HEK293 (cell line): Measurements from ENCODE around the gene CAMK2N1.

Experiments used
- CTCF ChIA-PET: fragments of 350-600 bp; formaldehyde crosslinking; extraction: SDS; loops from one replicate; lab custom pipeline; 2021; ENCODE audit warnings: antibody characterized with exemption; lab: Yijun Ruan, JAX
- POLR2A ChIA-PET: fragments of 300-600 bp; formaldehyde crosslinking; extraction: SDS; loops from one replicate; lab custom pipeline; 2020; ENCODE audit warnings: antibody characterized with exemption, inconsistent platforms; lab: Yijun Ruan, JAX
- H3K27ac ChIP-seq: fragments of 200-500 bp; sonication (Bioruptor generic); 2 replicates; pipeline ENCODE4 v1.5.1; 2014; ENCODE audit warnings: low read depth, low read length, control low read depth, inconsistent platforms; ENCODE audit errors: extremely low read depth
- H3K36me3 ChIP-seq, 2 experiments: fragments of 200-500 bp in 1 of 2; sonication (Bioruptor generic) in 1 of 2; 1 replicate in 1 of 2; 2 replicates in 1 of 2; pipeline ENCODE4 v1.5.1; 2014 to 2017; ENCODE audit warnings: inconsistent platforms in 2 of 2, low read length in 2 of 2; ENCODE audit not compliant: control insufficient read depth in 2 of 2, insufficient read depth in 1 of 2
- H3K4me1 ChIP-seq: fragments of 200-500 bp; sonication (Bioruptor generic); 2 replicates; pipeline ENCODE4 v1.5.1; 2014; ENCODE audit warnings: mild to moderate bottlenecking, low read length, inconsistent platforms; ENCODE audit not compliant: control insufficient read depth, insufficient read depth
- H3K4me3 ChIP-seq: 2 replicates; pipeline ENCODE4 v1.5.1; 2011; ENCODE audit warnings: low read depth, mild to moderate bottlenecking, control low read depth, low read length, moderate library complexity
- H3K9me3 ChIP-seq: fragments of 200-500 bp; sonication (Bioruptor generic); 2 replicates; pipeline ENCODE4 v1.5.1; 2014; ENCODE audit warnings: low read depth, low read length, inconsistent platforms; ENCODE audit not compliant: control insufficient read depth, insufficient read depth
- GLIS1 ChIP-seq: fragments of 450-650 bp; formaldehyde crosslinking; IDR thresholded peaks from 2 replicates; pipeline ENCODE4 v1.5.1; 2016; ENCODE audit warnings: missing biosample characterization, missing genetic modification characterization
- MZF1 ChIP-seq: fragments of 450-650 bp; formaldehyde crosslinking; IDR thresholded peaks from 2 replicates; pipeline ENCODE4 v1.5.1; 2017; ENCODE audit warnings: missing biosample characterization, missing genetic modification characterization, borderline replicate concordance
- PRDM1 ChIP-seq: fragments of 450-650 bp; formaldehyde crosslinking; IDR thresholded peaks from 2 replicates; pipeline ENCODE4; 2016; ENCODE audit warnings: missing biosample characterization, missing genetic modification characterization
- SETDB1 ChIP-seq: IDR thresholded peaks from one replicate; pipeline ENCODE4 v1.6.1; 2017; ENCODE audit warnings: mild to moderate bottlenecking, low read length, moderate library complexity, mixed read lengths; ENCODE audit not compliant: insufficient read length
- YY2 ChIP-seq: fragments of 450-650 bp; formaldehyde crosslinking; IDR thresholded peaks from 2 replicates; pipeline ENCODE4 v1.5.1; 2016; ENCODE audit warnings: missing biosample characterization, missing genetic modification characterization
- ZFP41 ChIP-seq: fragments of 450-650 bp; formaldehyde crosslinking; IDR thresholded peaks from 2 replicates; pipeline ENCODE4 v1.5.1; 2016; ENCODE audit warnings: missing biosample characterization, missing genetic modification characterization, borderline replicate concordance
- ZIC2 ChIP-seq: fragments of 450-650 bp; formaldehyde crosslinking; IDR thresholded peaks from 2 replicates; pipeline ENCODE4 v1.5.1; 2016; ENCODE audit warnings: missing biosample characterization, missing genetic modification characterization
- ZNF121 ChIP-seq: fragments of 450-650 bp; formaldehyde crosslinking; IDR thresholded peaks from 2 replicates; pipeline ENCODE4 v1.5.1; 2016; ENCODE audit warnings: missing biosample characterization, missing genetic modification characterization
- ZNF133 ChIP-seq: fragments of 450-650 bp; formaldehyde crosslinking; IDR thresholded peaks from 2 replicates; pipeline ENCODE4 v1.5.1; 2016; ENCODE audit warnings: missing biosample characterization, missing genetic modification characterization
- ZNF214 ChIP-seq: fragments of 450-650 bp; formaldehyde crosslinking; IDR thresholded peaks from 2 replicates; pipeline ENCODE4 v1.5.1; 2017; ENCODE audit warnings: missing biosample characterization, mild to moderate bottlenecking, missing genetic modification characterization, borderline replicate concordance
- ZNF302 ChIP-seq: fragments of 450-650 bp; formaldehyde crosslinking; IDR thresholded peaks from 2 replicates; pipeline ENCODE4 v1.5.1; 2016; ENCODE audit warnings: missing biosample characterization, missing genetic modification characterization, low read depth
- ZNF350 ChIP-seq: fragments of 450-650 bp; formaldehyde crosslinking; IDR thresholded peaks from 2 replicates; pipeline ENCODE4 v1.5.0; 2017; ENCODE audit warnings: missing biosample characterization, mild to moderate bottlenecking, missing genetic modification characterization
- ZNF473 ChIP-seq: fragments of 450-650 bp; formaldehyde crosslinking; IDR thresholded peaks from 2 replicates; pipeline ENCODE4 v1.5.1; 2017; ENCODE audit warnings: missing biosample characterization, missing genetic modification characterization
- ZNF548 ChIP-seq: fragments of 450-650 bp; formaldehyde crosslinking; IDR thresholded peaks from 2 replicates; pipeline ENCODE4 v1.5.1; 2016; ENCODE audit warnings: missing biosample characterization, missing genetic modification characterization
- ZNF600 ChIP-seq: fragments of 450-650 bp; formaldehyde crosslinking; IDR thresholded peaks from 2 replicates; pipeline ENCODE4 v1.5.1; 2016; ENCODE audit warnings: missing biosample characterization, missing genetic modification characterization
- ZNF677 ChIP-seq: fragments of 450-650 bp; IDR thresholded peaks from 2 replicates; pipeline ENCODE4 v1.5.0; 2018; ENCODE audit warnings: missing biosample characterization, mild to moderate bottlenecking, missing genetic modification characterization, moderate library complexity
- ZNF707 ChIP-seq: fragments of 450-650 bp; formaldehyde crosslinking; IDR thresholded peaks from 2 replicates; pipeline ENCODE4 v1.5.1; 2016; ENCODE audit warnings: missing biosample characterization, missing genetic modification characterization
- TF ChIP-seq, protein P1 (sequence below): fragments of 450-650 bp; formaldehyde crosslinking; IDR thresholded peaks from 2 replicates; pipeline ENCODE4 v1.5.1; 2016; ENCODE audit warnings: missing biosample characterization, missing genetic modification characterization
- TF ChIP-seq, protein P2 (sequence below): fragments of 450-650 bp; formaldehyde crosslinking; IDR thresholded peaks from 2 replicates; pipeline ENCODE4 v1.5.1; 2016; ENCODE audit warnings: missing biosample characterization, missing genetic modification characterization
- TF ChIP-seq, protein P3 (sequence below): fragments of 450-650 bp; formaldehyde crosslinking; IDR thresholded peaks from 2 replicates; pipeline ENCODE4 v1.5.1; 2016; ENCODE audit warnings: missing biosample characterization, missing genetic modification characterization
- TF ChIP-seq, protein P4 (sequence below): fragments of 450-650 bp; formaldehyde crosslinking; IDR thresholded peaks from 2 replicates; pipeline ENCODE4 v1.5.1; 2016; ENCODE audit warnings: missing biosample characterization, missing genetic modification characterization
- TF ChIP-seq, protein P5 (sequence below): fragments of 450-650 bp; formaldehyde crosslinking; IDR thresholded peaks from 2 replicates; pipeline ENCODE4 v1.5.1; 2016; ENCODE audit warnings: missing biosample characterization, missing genetic modification characterization
- TF ChIP-seq, protein P6 (sequence below): fragments of 450-650 bp; IDR thresholded peaks from 2 replicates; pipeline ENCODE4 v1.5.1; 2018; ENCODE audit warnings: missing biosample characterization, mild to moderate bottlenecking, missing genetic modification characterization

The CAMK2N1 gene

DNA sequence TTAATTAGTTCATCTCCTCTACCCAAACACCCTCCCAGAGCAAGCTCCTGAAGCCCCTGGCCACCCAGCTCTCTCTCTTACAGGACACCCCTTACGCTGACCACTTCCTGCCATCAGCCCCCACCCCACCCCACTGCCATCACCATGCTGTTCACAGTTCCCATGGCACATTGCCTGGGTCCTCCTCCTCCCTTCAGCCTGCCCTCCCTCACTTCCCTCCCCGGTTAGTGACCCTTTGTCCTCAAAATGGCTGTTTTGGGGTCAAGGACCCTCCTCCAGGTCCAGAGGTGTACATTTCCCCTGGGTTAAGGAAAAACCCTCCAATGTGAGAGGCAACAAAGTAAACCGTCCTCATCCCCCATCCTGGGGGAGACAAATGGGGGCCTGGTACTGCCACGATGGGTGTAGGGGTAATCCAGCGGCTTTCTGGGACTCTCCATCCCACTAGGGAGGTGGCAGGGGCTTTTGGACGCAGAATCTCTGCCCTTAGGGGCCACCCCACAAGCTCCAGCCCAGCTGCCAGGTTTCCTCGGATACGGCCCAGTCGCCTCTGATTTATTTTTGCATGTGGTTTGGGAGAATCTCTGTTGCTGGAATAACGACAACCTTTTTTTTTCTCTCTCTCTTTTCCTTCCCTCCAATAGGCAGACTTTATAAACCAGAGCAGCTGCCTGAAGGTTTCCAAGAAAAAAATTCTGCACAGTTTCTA, 8.5 kb downstream of the CAMK2N1 start:
- no peak overlapping the region for H3K27ac ChIP-seq
- H3K4me1 ChIP-seq, result peaks cover 4% of the 10 kb centered on the region
- H3K36me3 ChIP-seq, result no peaks in the 10 kb centered on the region
- no peak overlapping the region for H3K4me3 ChIP-seq
- TF ChIP-seq, protein P1, sequence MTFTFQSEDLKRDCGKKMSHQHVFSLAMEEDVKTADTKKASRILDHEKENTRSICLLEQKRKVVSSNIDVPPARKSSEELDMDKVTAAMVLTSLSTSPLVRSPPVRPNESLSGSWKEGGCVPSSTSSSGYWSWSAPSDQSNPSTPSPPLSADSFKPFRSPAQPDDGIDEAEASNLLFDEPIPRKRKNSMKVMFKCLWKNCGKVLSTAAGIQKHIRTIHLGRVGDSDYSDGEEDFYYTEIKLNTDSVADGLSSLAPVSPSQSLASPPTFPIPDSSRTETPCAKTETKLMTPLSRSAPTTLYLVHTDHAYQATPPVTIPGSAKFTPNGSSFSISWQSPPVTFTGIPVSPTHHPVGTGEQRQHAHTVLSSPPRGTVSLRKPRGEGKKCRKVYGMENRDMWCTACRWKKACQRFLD (tag by site-specific recombination), result no peak
- TF ChIP-seq, protein P2, sequence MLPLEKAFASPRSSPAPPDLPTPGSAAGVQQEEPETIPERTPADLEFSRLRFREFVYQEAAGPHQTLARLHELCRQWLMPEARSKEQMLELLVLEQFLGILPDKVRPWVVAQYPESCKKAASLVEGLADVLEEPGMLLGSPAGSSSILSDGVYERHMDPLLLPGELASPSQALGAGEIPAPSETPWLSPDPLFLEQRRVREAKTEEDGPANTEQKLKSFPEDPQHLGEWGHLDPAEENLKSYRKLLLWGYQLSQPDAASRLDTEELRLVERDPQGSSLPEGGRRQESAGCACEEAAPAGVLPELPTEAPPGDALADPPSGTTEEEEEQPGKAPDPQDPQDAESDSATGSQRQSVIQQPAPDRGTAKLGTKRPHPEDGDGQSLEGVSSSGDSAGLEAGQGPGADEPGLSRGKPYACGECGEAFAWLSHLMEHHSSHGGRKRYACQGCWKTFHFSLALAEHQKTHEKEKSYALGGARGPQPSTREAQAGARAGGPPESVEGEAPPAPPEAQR (tag by site-specific recombination), result no peak
- TF ChIP-seq GLIS1 (tag by site-specific recombination), result no peak
- TF ChIP-seq, protein P3, sequence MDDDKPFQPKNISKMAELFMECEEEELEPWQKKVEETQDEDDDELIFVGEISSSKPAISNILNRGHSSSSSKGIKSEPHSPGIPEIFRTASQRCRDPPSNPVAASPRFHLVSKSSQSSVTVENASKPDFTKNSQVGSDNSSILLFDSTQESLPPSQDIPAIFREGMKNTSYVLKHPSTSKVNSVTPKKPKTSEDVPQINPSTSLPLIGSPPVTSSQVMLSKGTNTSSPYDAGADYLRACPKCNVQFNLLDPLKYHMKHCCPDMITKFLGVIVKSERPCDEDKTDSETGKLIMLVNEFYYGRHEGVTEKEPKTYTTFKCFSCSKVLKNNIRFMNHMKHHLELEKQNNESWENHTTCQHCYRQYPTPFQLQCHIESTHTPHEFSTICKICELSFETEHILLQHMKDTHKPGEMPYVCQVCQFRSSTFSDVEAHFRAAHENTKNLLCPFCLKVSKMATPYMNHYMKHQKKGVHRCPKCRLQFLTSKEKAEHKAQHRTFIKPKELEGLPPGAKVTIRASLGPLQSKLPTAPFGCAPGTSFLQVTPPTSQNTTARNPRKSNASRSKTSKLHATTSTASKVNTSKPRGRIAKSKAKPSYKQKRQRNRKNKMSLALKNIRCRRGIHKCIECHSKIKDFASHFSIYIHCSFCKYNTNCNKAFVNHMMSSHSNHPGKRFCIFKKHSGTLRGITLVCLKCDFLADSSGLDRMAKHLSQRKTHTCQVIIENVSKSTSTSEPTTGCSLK, result no peak
- no peak for TF ChIP-seq ZNF302 (tag by site-specific recombination)
- TF ChIP-seq MZF1 (tag by site-specific recombination), result no peak
- TF ChIP-seq ZNF548 (tag by site-specific recombination), result no peak
- TF ChIP-seq ZFP41 (tag by site-specific recombination), result no peak
- TF ChIP-seq, protein P4, sequence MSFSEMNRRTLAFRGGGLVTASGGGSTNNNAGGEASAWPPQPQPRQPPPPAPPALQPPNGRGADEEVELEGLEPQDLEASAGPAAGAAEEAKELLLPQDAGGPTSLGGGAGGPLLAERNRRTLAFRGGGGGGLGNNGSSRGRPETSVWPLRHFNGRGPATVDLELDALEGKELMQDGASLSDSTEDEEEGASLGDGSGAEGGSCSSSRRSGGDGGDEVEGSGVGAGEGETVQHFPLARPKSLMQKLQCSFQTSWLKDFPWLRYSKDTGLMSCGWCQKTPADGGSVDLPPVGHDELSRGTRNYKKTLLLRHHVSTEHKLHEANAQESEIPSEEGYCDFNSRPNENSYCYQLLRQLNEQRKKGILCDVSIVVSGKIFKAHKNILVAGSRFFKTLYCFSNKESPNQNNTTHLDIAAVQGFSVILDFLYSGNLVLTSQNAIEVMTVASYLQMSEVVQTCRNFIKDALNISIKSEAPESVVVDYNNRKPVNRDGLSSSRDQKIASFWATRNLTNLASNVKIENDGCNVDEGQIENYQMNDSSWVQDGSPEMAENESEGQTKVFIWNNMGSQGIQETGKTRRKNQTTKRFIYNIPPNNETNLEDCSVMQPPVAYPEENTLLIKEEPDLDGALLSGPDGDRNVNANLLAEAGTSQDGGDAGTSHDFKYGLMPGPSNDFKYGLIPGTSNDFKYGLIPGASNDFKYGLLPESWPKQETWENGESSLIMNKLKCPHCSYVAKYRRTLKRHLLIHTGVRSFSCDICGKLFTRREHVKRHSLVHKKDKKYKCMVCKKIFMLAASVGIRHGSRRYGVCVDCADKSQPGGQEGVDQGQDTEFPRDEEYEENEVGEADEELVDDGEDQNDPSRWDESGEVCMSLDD, result no peak
- TF ChIP-seq ZNF133 (tag by site-specific recombination), result no peak
- TF ChIP-seq ZNF677 (tag by site-specific recombination), result no peak
- TF ChIP-seq, protein P5, sequence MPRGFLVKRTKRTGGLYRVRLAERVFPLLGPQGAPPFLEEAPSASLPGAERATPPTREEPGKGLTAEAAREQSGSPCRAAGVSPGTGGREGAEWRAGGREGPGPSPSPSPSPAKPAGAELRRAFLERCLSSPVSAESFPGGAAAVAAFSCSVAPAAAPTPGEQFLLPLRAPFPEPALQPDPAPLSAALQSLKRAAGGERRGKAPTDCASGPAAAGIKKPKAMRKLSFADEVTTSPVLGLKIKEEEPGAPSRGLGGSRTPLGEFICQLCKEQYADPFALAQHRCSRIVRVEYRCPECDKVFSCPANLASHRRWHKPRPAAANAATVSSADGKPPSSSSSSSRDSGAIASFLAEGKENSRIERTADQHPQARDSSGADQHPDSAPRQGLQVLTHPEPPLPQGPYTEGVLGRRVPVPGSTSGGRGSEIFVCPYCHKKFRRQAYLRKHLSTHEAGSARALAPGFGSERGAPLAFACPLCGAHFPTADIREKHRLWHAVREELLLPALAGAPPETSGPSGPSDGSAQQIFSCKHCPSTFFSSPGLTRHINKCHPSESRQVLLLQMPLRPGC (tag by site-specific recombination), result no peak
- TF ChIP-seq ZNF473, result no peak
- TF ChIP-seq, all 188 proteins: peak for 0
- CTCF ChIA-PET, result interaction anchor here (0.5 kb wide), 1 partner anchor 109 kb away, joined by 4 read pairs; no protein-coding TSS in a partner anchor
- POLR2A ChIA-PET, result no interaction called here
- H3K9me3 ChIP-seq, result no peaks in the 10 kb centered on the region

DNA sequence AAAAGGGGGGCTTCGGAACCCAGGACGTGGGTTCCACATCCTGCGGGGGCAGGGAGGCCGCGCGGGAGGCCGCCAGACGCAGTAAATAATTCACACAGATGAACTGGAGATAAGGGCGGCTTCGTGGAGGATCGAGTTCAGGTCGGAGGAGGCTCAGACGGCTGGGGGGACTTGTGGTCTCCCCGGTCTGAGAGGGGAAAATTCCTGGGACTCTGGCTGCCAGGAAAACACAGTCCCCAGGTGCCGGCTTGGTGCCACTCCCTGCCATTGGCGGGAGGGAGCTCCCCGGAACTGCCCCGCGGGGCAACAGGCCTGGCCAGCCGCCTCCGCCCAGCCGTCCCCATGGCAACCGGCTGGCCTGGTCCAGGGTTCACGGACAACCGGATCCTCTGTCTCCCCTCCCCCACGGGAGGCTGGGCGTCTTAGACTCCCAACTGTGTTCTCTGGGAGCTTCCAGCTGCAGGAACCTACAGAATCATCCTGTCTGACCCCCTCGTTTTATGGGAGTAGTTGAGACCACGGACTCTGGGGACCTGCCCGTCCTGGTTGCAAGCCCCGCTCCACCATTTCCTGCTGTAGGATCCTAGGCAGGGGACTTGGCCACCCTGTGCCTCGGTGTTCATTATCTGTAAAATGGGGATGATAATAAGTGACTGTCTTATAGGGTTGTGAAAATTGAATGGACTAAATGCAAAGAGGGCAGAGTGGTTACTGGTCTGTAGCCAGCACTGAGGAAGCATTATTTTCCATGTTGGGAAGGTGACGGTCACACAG, 9.6 kb downstream of the CAMK2N1 start:
- H3K27ac ChIP-seq, result no peak overlapping the region
- TF ChIP-seq ZNF214 (tag by site-specific recombination) (no peak), SETDB1 (no peak), PRDM1 (tag by site-specific recombination) (no peak), ZIC2 (tag by site-specific recombination) (0 out of 2 replicates have a peak, but pooled peaks have one; percentile 6), YY2 (tag by site-specific recombination) (no peak), ZNF121 (tag by site-specific recombination) (no peak), ZNF600 (tag by site-specific recombination) (no peak; the same call in 1 of the 2 replicates), ZNF350 (no peak), ZNF707 (tag by site-specific recombination) (no peak)
- TF ChIP-seq, protein P6, sequence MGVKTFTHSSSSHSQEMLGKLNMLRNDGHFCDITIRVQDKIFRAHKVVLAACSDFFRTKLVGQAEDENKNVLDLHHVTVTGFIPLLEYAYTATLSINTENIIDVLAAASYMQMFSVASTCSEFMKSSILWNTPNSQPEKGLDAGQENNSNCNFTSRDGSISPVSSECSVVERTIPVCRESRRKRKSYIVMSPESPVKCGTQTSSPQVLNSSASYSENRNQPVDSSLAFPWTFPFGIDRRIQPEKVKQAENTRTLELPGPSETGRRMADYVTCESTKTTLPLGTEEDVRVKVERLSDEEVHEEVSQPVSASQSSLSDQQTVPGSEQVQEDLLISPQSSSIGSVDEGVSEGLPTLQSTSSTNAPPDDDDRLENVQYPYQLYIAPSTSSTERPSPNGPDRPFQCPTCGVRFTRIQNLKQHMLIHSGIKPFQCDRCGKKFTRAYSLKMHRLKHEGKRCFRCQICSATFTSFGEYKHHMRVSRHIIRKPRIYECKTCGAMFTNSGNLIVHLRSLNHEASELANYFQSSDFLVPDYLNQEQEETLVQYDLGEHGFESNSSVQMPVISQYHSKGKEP (tag by site-specific recombination), result no peak

More for the DNA sequence above, 9.6 kb downstream of the CAMK2N1 start:
- ChIA-PET POLR2A (no interaction called here), CTCF (interaction anchor here (0.5 to 1.1 kb wide), 5 partner anchors 9 to 1480 kb away, joined by 3 to 4 read pairs (median 3); partner anchors contain the start of gene CAMK2N1)
- H3K9me3 ChIP-seq, result no peaks in the 10 kb centered on the region
- no peak overlapping the region for H3K4me3 ChIP-seq
- H3K4me1 ChIP-seq, result peaks cover 4% of the 10 kb centered on the region
- no peaks in the 10 kb centered on the region for H3K36me3 ChIP-seq
